Left forelimb (tissue), 1 donor: ENCODE measurements around the gene FKBP4.

Experiments
- DNase-seq: peaks from one replicate; pipeline ENCODE4 v3.0.0-alpha.2; 2018; ENCODE audit warnings: low spot score

FKBP4 gene

DNA sequence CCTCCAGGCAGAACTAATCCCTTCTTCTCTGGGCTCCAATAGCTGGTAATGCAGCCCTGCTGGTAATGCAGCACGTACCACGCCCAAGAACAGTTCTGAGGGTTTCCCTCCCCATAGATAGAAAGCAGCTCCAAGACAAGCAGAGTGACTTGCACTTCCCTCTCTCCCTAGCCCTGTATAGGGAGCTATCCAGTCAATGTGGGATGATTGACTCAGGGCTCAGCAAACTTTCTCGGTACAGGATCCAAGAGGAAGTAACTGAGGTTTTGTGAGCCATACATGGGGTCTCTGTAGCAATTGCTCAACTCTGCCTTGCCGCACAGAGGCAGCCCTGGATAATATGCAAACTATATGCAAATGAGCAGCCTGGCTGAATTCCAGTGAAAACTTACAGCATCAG is 15.5 kb upstream of the FKBP4 start:
- DNase-seq = no peak

DNA sequence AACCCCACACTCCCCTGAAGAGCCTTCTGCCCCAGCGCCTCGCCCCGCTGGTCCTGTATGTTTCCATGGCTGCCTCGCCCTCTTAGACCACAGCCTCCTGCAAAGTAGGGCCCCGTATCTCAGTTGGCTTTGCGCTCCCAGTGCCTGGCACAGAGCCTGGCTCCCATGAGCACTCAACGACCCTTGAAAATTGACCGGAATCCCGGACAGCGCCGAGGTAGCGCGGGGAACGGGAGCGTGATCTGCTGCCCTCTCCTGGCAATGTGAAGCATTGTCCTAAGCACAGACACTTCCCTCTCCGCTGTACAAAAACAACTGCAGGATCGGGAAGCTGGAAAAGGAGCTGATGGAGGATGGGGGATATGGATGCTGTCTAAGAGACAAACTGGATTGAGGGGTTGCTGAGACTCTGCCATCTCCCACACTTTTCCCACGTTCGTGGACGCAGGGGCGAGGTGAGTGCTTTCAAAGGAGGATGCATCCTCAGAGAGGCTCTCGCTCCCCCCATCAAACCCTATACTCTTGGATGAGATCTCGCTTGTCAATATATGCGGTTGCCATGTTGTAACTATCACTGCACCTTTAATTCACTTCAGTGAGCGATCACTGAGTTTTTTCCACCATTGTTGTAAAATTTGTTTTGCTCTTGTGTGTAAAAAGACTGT is 10.7 kb upstream of the FKBP4 start:
- no peak for DNase-seq

DNA sequence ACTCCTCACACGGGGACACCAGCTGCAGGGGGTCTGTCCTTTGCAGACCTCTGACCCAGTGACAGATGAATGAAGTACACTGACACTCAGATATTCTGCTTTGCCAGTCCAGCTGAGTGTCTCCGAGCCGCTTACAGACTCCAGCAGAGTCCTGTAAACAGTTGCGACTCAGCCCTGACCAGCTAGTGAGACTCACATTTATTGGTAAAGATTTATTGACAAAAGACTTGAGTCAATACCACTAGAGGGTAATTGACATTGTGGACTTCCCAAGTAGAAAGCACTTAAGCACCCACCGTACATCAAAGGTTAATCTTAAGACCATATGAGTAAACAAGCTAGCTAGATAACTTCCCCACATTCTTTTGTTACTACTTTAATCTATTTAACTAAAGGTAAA is 9.8 kb upstream of the FKBP4 start:
- no peak for DNase-seq

DNA sequence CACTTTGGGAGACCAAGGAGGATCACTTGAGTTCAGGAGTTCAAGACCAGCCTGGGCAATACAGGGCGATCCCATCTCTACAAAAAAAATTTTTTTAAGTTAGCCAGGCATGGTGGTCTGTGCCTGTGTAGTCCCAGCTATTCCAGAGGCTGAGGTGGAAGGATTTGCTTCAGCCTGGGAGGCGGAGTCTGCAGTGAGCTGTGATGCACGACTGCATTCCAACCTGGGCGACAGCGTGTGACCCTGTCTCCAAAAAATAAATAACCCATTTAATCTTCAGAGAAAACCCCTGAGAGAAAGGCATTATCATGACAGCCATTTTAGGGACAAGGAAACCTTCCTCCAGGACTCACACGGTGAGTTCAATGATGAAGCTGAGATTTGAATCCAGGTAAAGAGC is 3.7 kb upstream of the FKBP4 start:
- no peak for DNase-seq

DNA sequence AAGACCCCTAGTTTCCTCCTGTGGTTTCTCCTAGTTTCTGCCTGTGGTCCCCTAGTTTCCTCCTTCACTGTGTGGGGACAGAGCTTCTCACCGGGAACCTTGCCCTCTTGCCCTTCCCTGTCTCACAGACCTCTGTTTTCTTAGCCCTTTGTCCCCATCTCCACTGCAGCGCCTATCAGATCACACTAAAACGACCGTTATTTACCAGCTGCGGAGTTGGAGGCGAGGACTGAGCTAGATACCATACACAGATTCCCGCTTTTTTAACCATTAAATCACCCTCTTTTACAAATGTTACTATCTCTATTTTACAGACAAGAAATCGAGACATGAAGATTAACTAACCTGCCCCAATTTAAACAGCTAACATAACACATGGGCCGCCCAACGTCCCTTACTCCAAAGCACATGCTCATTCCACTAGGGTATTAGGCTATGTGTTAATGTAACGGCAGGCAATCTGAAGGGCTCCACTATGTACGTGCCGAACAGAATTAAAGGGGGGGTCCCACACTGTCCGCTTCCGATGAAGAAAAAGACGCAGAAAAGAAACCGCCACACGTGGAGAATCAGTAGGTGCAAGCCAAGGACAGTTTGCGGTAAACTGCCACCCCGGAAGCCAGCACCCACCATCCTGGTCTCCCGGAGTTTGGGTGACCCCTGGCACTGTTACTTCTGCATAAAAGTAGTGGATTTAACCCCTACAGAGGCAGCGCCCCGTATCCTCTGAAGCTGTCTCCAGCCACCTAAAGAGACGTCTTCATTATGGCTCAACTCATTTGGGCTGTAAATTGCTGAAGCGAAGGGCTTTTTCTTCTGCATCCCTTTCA is 1.9 kb upstream of the FKBP4 start:
- DNase-seq = no peak

DNA sequence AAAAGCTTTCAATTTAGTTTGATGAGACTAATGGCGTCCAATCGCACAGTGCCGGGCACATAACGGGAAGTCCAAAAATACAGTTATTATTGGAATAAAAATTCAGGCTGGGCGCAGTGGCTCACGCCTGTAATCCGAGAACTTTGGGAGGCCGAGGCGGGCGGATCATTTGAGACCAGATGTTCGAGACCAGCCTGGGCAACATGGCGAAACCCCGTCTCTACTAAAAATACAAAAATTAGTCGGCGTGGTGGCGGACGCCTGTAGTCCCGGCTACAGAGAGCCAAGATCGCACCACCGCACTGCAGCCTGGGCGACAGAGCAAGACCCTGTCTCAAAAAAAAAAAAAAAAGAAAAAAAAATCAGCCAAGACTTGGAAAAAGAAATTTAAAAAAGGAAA is 1.2 kb upstream of the FKBP4 start:
- no peak for DNase-seq

DNA sequence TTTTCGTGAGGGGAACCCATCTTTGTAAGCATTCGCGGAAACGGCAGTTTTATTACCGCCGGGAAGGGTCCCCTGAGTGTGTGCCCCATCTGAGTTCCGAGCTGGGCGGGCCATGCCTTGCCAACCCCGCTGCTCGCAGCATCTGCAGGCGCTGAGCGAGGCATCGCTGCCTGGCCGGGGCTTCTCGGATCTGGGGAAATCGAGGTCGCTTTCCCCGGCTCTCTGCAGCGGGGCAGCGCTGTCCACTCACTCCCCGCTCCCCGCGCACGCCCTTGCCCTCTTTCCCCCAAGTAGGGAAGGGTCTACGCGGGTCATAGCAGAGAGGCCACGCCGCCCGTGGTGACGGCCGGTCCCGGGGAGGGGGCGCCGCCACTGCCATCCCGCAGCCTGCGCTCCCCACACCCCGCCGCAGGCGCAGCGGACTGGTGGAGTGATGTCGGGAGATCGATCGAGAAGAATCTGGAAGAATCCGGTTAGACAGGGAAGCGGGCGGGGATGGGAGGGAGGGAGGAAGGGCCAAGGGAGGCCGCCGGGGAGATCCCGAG is 507 bp upstream of the FKBP4 start:
- peak; percentile 78 for DNase-seq

GRCh38 chr12:2795291-2796186 is 769 bp downstream of the FKBP4 start:
- peak; percentile 88 for DNase-seq

DNA sequence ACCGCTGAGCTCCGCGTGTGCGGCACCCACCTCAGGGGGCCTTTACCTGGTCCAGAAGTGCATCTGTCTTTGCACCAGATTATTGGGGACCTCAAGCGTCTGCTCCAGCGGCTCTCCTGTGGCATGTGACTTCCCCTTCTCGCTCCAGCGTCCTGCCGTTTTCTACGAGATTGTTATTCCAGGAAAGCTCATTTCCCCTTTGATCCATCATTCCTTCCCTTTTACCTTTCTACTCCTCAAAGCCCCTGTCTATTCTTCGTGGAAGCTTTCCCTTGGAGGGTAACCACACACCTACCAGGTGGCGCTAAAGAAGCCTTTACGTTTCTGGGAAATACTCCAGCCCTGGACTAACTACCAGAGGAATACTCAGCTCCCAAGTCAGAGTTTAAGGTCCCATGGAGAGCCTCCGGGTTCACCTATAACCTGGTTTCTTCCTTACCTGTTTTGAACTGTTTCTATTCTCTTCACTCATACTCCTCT is 1.5 kb downstream of the FKBP4 start:
- DNase-seq = no peak

- DNase-seq = no peak
Observed at GRCh38 chr12:2797721-2798418, 3.1 kb downstream of the FKBP4 start.

DNA sequence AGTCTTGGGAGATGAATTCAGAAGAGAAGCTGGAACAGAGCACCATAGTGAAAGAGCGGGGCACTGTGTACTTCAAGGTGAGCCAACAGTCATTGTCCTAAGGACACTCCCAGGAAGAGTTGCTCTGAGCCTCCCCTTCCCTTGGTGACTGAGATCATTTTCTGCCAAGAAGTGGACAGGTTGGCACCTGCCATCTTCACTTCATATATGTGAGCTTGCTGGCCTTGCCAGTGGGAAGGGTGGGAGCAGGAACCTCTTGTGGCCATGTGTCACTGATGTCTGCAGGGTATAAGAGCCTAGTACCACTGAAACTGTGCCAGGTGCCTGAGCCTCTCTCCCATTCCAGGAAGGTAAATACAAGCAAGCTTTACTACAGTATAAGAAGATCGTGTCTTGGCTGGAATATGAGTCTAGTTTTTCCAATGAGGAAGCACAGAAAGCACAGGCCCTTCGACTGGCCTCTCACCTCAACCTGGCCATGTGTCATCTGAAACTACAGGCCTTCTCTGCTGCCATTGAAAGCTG is 5.3 kb downstream of the FKBP4 start:
- DNase-seq = no peak

GRCh38 chr12:2801044-2801783 is 6.4 kb downstream of the FKBP4 start:
- no peak for DNase-seq

GRCh38 chr12:2803635-2804392 is 9.0 kb downstream of the FKBP4 start:
- DNase-seq = no peak

GRCh38 chr12:2804393-2805142 is 9.8 kb downstream of the FKBP4 start:
- DNase-seq = no peak

- no peak for DNase-seq
Observed at GRCh38 chr12:2805143-2805520, 10.4 kb downstream of the FKBP4 start.

DNA sequence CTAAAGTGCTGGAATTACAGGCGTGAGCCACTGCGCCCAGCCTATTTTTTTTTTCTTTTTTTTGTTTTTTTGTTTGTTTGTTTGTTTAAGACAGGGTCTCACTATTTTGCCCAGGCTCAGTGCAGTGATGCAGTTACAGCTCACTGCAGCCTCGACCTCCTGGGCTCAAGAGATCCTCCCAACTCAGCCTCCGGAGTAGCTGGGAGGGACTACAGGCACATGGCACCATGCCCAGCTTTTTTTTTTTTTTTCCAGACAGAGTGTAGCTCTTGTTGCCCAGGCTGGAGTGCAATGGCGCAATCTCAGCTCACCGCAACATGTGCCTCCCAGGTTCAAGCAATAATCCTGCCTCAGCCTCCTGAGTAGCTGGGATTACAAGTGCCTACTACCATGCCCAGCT is 11.9 kb downstream of the FKBP4 start:
- no peak for DNase-seq

GRCh38 chr12:2811801-2812200 is 17.0 kb downstream of the FKBP4 start:
- DNase-seq = no peak

DNA sequence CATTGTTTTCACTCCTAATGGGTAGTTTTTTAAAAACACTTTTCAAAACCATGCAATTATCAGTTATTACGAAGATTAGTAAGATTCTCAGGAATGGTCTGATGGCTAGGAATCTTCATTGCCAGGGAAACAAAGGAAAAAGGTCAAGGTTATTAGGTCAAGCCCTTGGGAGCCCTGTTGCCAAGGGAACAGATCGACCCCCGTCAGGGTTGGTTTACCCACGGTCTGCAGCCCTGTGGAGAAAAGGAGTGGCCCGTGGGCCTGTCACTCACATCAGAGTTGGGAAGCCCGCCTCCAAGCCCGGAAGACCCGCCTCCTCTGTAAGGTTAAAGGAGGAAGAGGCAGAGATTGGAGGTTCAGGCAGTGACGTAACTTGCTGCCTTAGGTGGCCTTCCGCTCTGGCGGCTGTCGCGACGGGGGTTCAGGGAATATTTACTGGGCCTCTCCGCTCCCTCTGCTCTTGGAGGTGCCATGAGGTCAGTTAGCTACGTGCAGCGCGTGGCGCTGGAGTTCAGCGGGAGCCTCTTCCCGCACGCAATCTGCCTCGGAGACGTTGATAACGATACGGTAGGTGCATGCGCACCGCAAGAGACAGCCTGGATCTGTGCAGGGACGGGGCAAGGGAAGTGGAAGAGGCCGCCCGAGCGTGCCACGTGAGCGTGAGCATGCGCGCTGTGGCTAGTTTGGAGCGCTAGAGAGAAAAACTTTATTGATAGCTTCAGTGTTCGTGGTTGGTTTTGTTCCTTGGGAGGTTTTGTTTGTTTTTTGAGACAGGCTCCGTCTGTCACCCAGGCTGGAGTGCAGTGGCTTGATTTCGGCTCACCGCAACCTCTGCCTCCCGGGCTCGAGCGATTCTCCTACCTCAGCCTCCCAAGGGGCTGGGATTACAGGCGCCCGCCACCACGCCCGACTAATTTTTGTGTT is 17.8 kb downstream of the FKBP4 start, which contains the start of gene ITFG2:
ITFG2 (plus strand) TSS at position 379 of the 924 bp plus-strand sequence; CDS start at position 472, 93 bp downstream.
- DNase-seq = peak; percentile 97
